Hematopoietic multipotent progenitor cell treated with erythropoietin and hydrocortisone succinate and interleukin-3 and kit ligand, for 17 days (in vitro differentiated cells): Measurements from ENCODE around the gene RTN1.

ENCODE experiments used
- DNase-seq: peaks from one replicate; pipeline ENCODE4 v3.0.0-alpha.2; 2015; ENCODE audit warnings: low spot score

RTN1 gene

GRCh38 chr14:59870277-59871165 lies at the start of gene RTN1:
TSS of gene RTN1 (minus strand) at chr14:59870776. CDS start at chr14:59870630, 146 bp downstream.
- no peak for DNase-seq

GRCh38 chr14:59920378-59920683 lies 49.8 kb upstream of the RTN1 start:
- no peak for DNase-seq

- no peak for DNase-seq
Measured at GRCh38 chr14:59919570-59920377, 49.2 kb upstream of the RTN1 start, which contains the start of gene LRRC9. TSS of gene LRRC9 (plus strand) at chr14:59920144.

- DNase-seq, result no peak
Measured at GRCh38 chr14:59918824-59919569, 48.4 kb upstream of the RTN1 start.

GRCh38 chr14:59913187-59913586 lies 42.6 kb upstream of the RTN1 start:
- no peak for DNase-seq

- no peak for DNase-seq
Measured at GRCh38 chr14:59912443-59912842, 41.9 kb upstream of the RTN1 start.

- no peak for DNase-seq
Measured at GRCh38 chr14:59905188-59905587, 34.6 kb upstream of the RTN1 start.

GRCh38 chr14:59904184-59904583 lies 33.6 kb upstream of the RTN1 start:
- DNase-seq, result no peak

- DNase-seq, result no peak
Measured at GRCh38 chr14:59900556-59900955, 30.0 kb upstream of the RTN1 start.

GRCh38 chr14:59897757-59898383 lies 27.3 kb upstream of the RTN1 start:
- no peak for DNase-seq

- DNase-seq, result no peak
Measured at GRCh38 chr14:59895721-59896120, 25.1 kb upstream of the RTN1 start.

GRCh38 chr14:59890676-59891075 lies 20.1 kb upstream of the RTN1 start:
- no peak for DNase-seq

- no peak for DNase-seq
Measured at GRCh38 chr14:59882957-59883356, 12.4 kb upstream of the RTN1 start.

GRCh38 chr14:59871166-59871495 lies 555 bp upstream of the RTN1 start:
- DNase-seq, result no peak

- no peak for DNase-seq
Measured at GRCh38 chr14:59869381-59870255, 958 bp downstream of the RTN1 start.

GRCh38 chr14:59868021-59868420 lies 2.6 kb downstream of the RTN1 start:
- no peak for DNase-seq

- no peak for DNase-seq
Measured at GRCh38 chr14:59863806-59864525, 6.6 kb downstream of the RTN1 start.

GRCh38 chr14:59857328-59857727 lies 13.2 kb downstream of the RTN1 start:
- no peak for DNase-seq

GRCh38 chr14:59852350-59852749 lies 18.2 kb downstream of the RTN1 start:
- DNase-seq, result no peak

- no peak for DNase-seq
Measured at GRCh38 chr14:59850458-59850857, 20.1 kb downstream of the RTN1 start.
